Brain microvascular endothelial cell (primary cell): ENCODE results near the gene NIPBL.
"Not testable (repeated sequence)": the region's sequence is repeated elsewhere in the genome, so short reads cannot be mapped to it uniquely, and the experiment has no call there.

ENCODE experiments used
- DNase-seq: peaks from one replicate; pipeline ENCODE4 v3.0.0-alpha.2; 2020
- H3K27ac ChIP-seq: fragments of 250-450 bp; sonication (Bioruptor Pico); 2 replicates; pipeline ENCODE4 v1.5.1; 2020; ENCODE audit warnings: mild to moderate bottlenecking, moderate library complexity
- H3K27me3 ChIP-seq: fragments of 250-450 bp; sonication (Bioruptor Pico); replicated peaks from 2 replicates; pipeline ENCODE4 v1.5.1; 2020; ENCODE audit warnings: mild to moderate bottlenecking
- H3K36me3 ChIP-seq: fragments of 250-450 bp; sonication (Bioruptor Pico); replicated peaks from 2 replicates; pipeline ENCODE4 v1.5.1; 2020; ENCODE audit warnings: mild to moderate bottlenecking
- H3K4me3 ChIP-seq: 2 replicates; pipeline ENCODE4 v1.5.1; 2011; ENCODE audit warnings: low read depth, mild to moderate bottlenecking, control low read depth, low read length, moderate library complexity
- in situ Hi-C: cut with HindIII; loops from 2 replicates; pipeline ENCODE4 v1.10.0; 2017; ENCODE audit warnings: low sequenced_read_pairs, low pct_ligation_motif_present
- TF ChIP-seq, protein P1 (sequence below): IDR thresholded peaks from 2 replicates; pipeline ENCODE4 v1.5.1; 2011; ENCODE audit warnings: low read depth, mild to moderate bottlenecking, moderate library complexity, low read length, control low read depth, inconsistent platforms; ENCODE audit errors: missing control alignments

The NIPBL gene

DNA sequence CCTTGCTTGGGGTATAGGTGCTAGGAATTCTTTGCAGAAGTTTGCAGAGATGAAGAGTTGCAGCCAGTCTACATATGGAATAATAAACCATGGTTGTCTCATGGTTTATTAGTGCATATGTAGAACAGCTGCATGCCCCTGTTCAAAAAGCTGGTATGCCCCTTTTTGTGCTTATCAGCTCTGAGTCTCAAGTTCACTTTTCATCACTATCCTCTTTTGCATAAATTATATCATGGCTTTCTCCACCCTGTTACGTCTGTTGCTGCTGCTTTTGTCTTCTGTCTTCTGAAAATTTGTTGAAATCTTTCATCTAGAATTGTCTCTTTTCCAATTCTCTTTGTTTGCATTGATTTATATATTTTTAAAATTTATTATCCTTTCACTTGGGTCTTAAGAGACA is 200.6 kb downstream of the NIPBL start:
- Histone ChIP-seq H3K27me3 (no peaks in the 10 kb centered on the region), H3K36me3 (peaks cover 3% of the 10 kb centered on the region), H3K27ac (no peak overlapping the region), H3K4me3 (no peak overlapping the region)
- in situ Hi-C loops = no loop called here
- TF ChIP-seq, protein P1, sequence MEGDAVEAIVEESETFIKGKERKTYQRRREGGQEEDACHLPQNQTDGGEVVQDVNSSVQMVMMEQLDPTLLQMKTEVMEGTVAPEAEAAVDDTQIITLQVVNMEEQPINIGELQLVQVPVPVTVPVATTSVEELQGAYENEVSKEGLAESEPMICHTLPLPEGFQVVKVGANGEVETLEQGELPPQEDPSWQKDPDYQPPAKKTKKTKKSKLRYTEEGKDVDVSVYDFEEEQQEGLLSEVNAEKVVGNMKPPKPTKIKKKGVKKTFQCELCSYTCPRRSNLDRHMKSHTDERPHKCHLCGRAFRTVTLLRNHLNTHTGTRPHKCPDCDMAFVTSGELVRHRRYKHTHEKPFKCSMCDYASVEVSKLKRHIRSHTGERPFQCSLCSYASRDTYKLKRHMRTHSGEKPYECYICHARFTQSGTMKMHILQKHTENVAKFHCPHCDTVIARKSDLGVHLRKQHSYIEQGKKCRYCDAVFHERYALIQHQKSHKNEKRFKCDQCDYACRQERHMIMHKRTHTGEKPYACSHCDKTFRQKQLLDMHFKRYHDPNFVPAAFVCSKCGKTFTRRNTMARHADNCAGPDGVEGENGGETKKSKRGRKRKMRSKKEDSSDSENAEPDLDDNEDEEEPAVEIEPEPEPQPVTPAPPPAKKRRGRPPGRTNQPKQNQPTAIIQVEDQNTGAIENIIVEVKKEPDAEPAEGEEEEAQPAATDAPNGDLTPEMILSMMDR = no peak
- no peak for DNase-seq

DNA sequence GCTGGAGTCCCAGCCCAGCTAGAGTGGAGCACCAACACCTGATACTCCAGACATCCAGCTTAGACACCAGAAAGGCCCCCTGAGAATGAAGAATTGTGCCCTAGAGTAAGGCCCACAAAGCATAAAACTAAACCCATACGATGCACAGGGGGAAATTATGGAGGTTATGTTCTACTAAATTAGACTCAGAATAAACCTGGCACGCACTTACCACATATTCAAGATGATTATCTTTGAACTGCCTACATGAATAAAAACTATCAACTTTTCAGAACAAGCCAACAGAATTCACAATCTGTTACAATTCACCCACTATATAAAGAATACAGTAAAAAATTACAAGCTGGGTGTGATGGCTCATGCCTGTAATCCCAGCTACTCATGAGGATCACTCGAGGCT is 204.1 kb downstream of the NIPBL start:
- TF ChIP-seq, protein P1 = no peak
- H3K27me3 ChIP-seq = no peaks in the 10 kb centered on the region

DNA sequence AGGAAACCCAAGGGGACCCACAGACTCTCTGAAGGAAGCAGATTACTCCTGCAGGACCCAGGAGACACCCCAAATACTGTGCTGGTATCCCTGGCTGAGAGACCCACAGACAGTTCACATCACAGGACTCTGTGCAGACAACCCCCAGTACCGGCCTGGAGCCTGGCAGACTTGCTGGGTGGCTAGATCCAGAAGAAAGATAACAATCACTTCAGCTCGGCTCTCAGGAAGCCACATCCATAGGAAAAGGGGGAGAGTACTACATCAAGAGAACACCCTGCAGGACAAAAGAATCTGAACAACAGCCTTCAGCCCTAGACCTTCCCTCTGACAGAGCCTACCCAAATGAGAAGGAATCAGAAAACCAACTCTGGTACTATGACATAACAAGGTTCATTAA is 206.4 kb downstream of the NIPBL start:
- H3K27me3 ChIP-seq, H3K36me3 ChIP-seq, H3K27ac ChIP-seq, H3K4me3 ChIP-seq, in situ Hi-C loops, DNase-seq: not testable (repeated sequence)

More for the DNA sequence above, 204.1 kb downstream of the NIPBL start:
- peaks cover 3% of the 10 kb centered on the region for H3K36me3 ChIP-seq
- in situ Hi-C loops = no loop called here
- H3K27ac ChIP-seq = no peak overlapping the region
- no peak overlapping the region for H3K4me3 ChIP-seq
- DNase-seq = no peak

DNA sequence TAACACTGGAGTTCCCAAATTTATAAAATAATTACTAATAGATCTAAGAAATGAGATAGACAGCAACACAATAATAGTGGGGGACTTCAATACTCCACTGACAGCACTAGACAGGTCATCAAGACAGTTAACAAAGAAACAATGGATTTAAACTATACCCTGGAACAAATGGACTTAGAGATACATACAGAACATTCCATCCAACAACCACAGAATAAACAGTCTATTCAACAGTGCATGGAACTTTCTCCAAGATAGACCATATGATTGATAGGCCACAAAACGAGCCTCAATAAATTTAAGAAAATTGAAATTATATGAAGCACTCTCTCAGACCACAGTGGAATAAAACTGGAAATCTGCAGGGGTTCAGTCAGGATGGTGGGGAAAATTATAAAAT is 209.5 kb downstream of the NIPBL start:
- H3K27me3 ChIP-seq, H3K27ac ChIP-seq, H3K36me3 ChIP-seq, DNase-seq, in situ Hi-C loops, H3K4me3 ChIP-seq: not testable (repeated sequence)

DNA sequence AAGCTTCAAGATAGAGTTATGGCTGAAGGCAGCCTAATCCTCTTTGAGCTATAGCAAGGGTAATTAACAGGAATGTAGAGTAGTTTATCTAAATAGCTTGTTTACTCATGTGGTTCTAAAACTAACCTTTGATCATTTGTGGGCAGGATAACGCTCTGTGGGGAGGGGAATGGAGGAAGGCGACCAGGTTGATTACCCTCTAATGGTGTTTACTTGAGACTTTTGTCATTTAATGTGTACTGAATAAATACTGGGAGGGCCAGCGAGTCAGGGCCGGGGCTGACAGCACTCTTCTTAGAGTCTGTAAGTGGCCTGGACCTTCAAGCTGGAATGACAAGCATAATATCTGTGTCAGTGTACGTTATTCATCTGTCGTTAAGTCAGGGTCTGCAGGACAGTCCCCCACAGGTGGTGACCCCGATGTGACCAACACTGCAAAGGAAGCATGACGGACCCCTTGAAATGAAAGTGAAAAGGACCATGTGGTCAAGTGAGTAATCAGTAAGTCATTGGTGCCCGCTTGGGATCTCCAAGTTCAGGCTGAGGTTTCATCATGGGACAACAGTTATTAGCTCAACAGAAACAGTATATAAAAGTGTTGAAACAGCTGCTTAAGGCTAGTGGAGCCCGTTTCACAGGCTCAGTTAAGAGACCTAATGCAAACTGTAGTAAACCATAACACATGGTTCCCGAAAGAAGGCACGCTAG is 210.1 kb downstream of the NIPBL start:
- DNase-seq = peak; percentile 71
- Histone ChIP-seq H3K27me3 (no peaks in the 10 kb centered on the region), H3K27ac (peak overlapping the region; percentile 4), H3K4me3 (no peak overlapping the region), H3K36me3 (no peaks in the 10 kb centered on the region)
- in situ Hi-C loops = no loop called here
- TF ChIP-seq, protein P1 = no peak

DNA sequence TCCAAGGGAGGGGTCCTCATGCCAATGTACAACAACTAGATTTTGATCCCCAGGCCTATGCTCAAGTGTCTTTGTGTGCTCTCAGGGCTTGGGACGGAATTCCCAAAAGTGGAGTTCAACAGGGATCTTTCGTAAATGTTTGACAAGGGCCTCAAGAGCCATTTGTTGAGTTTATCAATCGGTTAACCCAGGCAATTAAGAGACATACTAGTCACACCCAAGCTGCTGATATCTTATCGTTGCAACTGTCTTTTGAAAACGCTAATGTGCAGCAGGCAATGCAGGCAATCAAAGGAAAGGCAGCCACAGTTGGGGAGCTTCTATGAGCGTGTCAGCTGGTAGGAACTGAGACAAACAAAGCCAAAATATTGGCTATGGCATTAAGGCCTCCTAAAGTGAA is 211.4 kb downstream of the NIPBL start:
- Histone ChIP-seq H3K4me3 (no peak overlapping the region), H3K27ac (no peak overlapping the region), H3K27me3 (no peaks in the 10 kb centered on the region), H3K36me3 (no peaks in the 10 kb centered on the region)
- in situ Hi-C loops = no loop called here
- TF ChIP-seq, protein P1 = no peak
- no peak for DNase-seq

DNA sequence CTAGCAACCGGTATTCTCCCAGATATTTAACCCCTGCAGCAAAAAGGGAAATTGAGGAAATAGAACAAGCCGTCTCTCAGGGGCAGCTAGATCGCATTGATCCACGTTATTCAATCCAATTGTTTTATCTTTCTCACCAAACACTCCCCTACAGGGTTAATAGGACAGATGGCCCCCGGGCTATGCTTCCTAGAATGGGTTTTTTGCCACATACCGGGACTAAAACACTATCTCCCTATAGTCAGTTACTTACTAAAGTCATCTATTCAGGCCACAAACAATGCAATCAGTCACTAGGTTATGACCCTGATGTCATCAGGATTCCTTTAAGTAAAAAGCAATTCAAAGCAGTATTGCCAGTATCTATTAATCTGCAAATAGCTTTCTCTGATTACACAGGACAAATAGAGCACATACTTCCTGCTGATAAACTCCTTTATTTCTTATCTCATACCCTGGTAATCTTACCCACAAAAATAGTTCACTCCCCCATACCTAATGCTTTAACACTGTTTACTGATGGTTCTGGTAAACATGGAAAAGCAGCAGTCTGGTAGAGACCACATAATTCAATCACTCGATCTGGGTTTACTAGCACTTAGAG is 213.7 kb downstream of the NIPBL start:
- no peak for DNase-seq
- no peak overlapping the region for H3K27ac ChIP-seq
- TF ChIP-seq, protein P1 = no peak
- H3K27me3 ChIP-seq = no peaks in the 10 kb centered on the region
- no peak overlapping the region for H3K4me3 ChIP-seq
- in situ Hi-C loops = no loop called here
- H3K36me3 ChIP-seq = no peaks in the 10 kb centered on the region
